Stimulated activated memory B cell treated with anti-CD40 and anti-IgM and Interleukin-4, amounts not matched to agents 10 μg/mL and 1 μg/mL and 100 μg/mL, for 72 hours (primary cell): ENCODE measurements around the gene USP44.
"Not testable (repeated sequence)": the region's sequence is repeated elsewhere in the genome, so short reads cannot be mapped to it uniquely, and the experiment has no call there.

Experiments
- ATAC-seq: fragments of 150-1000 bp; cut with Tn5 transposase; 2 replicates; pipeline ENCODE4 v1.10.0; 2021
- H3K27ac Mint-ChIP-seq: one replicate; pipeline ENCODE4 v1.8.0; 2022; ENCODE audit warnings: mild to moderate bottlenecking, mixed read lengths
- H3K27me3 Mint-ChIP-seq: one replicate; pipeline ENCODE4 v1.8.0; 2022; ENCODE audit warnings: mixed read lengths
- H3K36me3 Mint-ChIP-seq: one replicate; pipeline ENCODE4 v1.8.0; 2022; ENCODE audit warnings: mixed read lengths
- H3K4me1 Mint-ChIP-seq: one replicate; pipeline ENCODE4 v1.8.0; 2022; ENCODE audit warnings: mixed read lengths
- H3K4me3 Mint-ChIP-seq: one replicate; pipeline ENCODE4 v1.8.0; 2022; ENCODE audit warnings: mild to moderate bottlenecking, moderate library complexity, mixed read lengths
- H3K9me3 Mint-ChIP-seq: one replicate; pipeline ENCODE4 v1.8.0; 2022; ENCODE audit warnings: mixed read lengths

Gene USP44

GRCh38 chr12:95504140-95504539 is 47.1 kb downstream of the USP44 start:
- Mint-ChIP-seq H3K4me3 (no peak overlapping the region), H3K27ac (no peak overlapping the region), H3K27me3 (no peaks in the 10 kb centered on the region), H3K36me3 (peaks cover 74% of the 10 kb centered on the region), H3K9me3 (no peaks in the 10 kb centered on the region), H3K4me1 (peaks cover 5% of the 10 kb centered on the region)
- no peak for ATAC-seq

- Mint-ChIP-seq H3K9me3 (no peaks in the 10 kb centered on the region), H3K27me3 (no peaks in the 10 kb centered on the region), H3K36me3 (peaks cover 81% of the 10 kb centered on the region), H3K4me1 (peaks cover 5% of the 10 kb centered on the region), H3K4me3 (no peak overlapping the region), H3K27ac (no peak overlapping the region)
- no peak for ATAC-seq
Observed at GRCh38 chr12:95499772-95500171, 51.5 kb downstream of the USP44 start.

- H3K27me3 Mint-ChIP-seq: no peaks in the 10 kb centered on the region
- peaks cover 77% of the 10 kb centered on the region for H3K36me3 Mint-ChIP-seq
- H3K4me3 Mint-ChIP-seq: no peak overlapping the region
- ATAC-seq: no peak
- H3K9me3 Mint-ChIP-seq: no peaks in the 10 kb centered on the region
- peaks cover 5% of the 10 kb centered on the region for H3K4me1 Mint-ChIP-seq
- H3K27ac Mint-ChIP-seq: no peak overlapping the region
Observed at GRCh38 chr12:95498968-95499367, 52.3 kb downstream of the USP44 start.

GRCh38 chr12:95497031-95497430 is 54.2 kb downstream of the USP44 start:
- Mint-ChIP-seq H3K4me1 (peaks cover 5% of the 10 kb centered on the region), H3K36me3 (peaks cover 63% of the 10 kb centered on the region), H3K27ac (no peak overlapping the region), H3K4me3 (no peak overlapping the region), H3K9me3 (no peaks in the 10 kb centered on the region), H3K27me3 (no peaks in the 10 kb centered on the region)
- ATAC-seq: no peak

- ATAC-seq: no peak
- no peaks in the 10 kb centered on the region for H3K27me3 Mint-ChIP-seq
- H3K27ac Mint-ChIP-seq: no peak overlapping the region
- no peaks in the 10 kb centered on the region for H3K9me3 Mint-ChIP-seq
- peaks cover 68% of the 10 kb centered on the region for H3K36me3 Mint-ChIP-seq
- no peak overlapping the region for H3K4me3 Mint-ChIP-seq
- H3K4me1 Mint-ChIP-seq: peaks cover 5% of the 10 kb centered on the region
Observed at GRCh38 chr12:95495433-95495832, 55.8 kb downstream of the USP44 start.

- Mint-ChIP-seq H3K27ac (no peak overlapping the region), H3K9me3 (no peaks in the 10 kb centered on the region), H3K27me3 (no peaks in the 10 kb centered on the region), H3K4me3 (no peak overlapping the region), H3K4me1 (peaks cover 5% of the 10 kb centered on the region), H3K36me3 (peaks cover 69% of the 10 kb centered on the region)
- no peak for ATAC-seq
Observed at GRCh38 chr12:95494888-95495287, 56.4 kb downstream of the USP44 start.

GRCh38 chr12:95492462-95492861 is 58.8 kb downstream of the USP44 start:
- Mint-ChIP-seq H3K27ac (no peak overlapping the region), H3K9me3 (no peaks in the 10 kb centered on the region), H3K4me1 (no peaks in the 10 kb centered on the region), H3K27me3 (no peaks in the 10 kb centered on the region), H3K36me3 (peaks cover 63% of the 10 kb centered on the region), H3K4me3 (no peak overlapping the region)
- no peak for ATAC-seq

DNA sequence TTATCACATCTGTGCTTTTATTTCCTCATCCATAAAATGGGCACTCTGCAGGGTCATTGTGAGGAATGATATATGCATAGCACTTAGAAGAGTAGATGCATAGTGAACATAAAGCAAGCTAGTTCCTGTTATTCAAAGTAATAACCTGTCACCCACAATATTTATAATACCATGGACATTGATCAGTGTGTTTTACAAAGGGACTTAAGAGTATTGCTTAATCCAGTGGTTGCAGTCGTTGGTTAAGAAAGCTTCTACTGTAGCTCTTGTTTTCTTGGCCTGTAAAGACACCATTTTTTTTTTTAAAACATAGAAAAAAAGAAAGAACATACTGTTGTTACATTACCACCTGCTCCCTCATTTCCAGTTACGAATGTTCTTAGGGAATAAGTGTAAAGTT is 64.3 kb downstream of the USP44 start:
- no peak overlapping the region for H3K27ac Mint-ChIP-seq
- no peak overlapping the region for H3K4me3 Mint-ChIP-seq
- no peak for ATAC-seq
- H3K36me3 Mint-ChIP-seq: peaks cover 48% of the 10 kb centered on the region
- H3K9me3 Mint-ChIP-seq: no peaks in the 10 kb centered on the region
- peaks cover 3% of the 10 kb centered on the region for H3K4me1 Mint-ChIP-seq
- H3K27me3 Mint-ChIP-seq: no peaks in the 10 kb centered on the region

- no peaks in the 10 kb centered on the region for H3K27me3 Mint-ChIP-seq
- H3K27ac Mint-ChIP-seq: no peak overlapping the region
- H3K4me1 Mint-ChIP-seq: peaks cover 24% of the 10 kb centered on the region
- no peak for ATAC-seq
- H3K9me3 Mint-ChIP-seq: no peaks in the 10 kb centered on the region
- no peak overlapping the region for H3K4me3 Mint-ChIP-seq
- peaks cover 39% of the 10 kb centered on the region for H3K36me3 Mint-ChIP-seq
Observed at GRCh38 chr12:95484524-95484923, 66.8 kb downstream of the USP44 start.

GRCh38 chr12:95482564-95482963 is 68.7 kb downstream of the USP44 start:
- H3K9me3 Mint-ChIP-seq, H3K4me3 Mint-ChIP-seq, H3K27ac Mint-ChIP-seq, H3K27me3 Mint-ChIP-seq, ATAC-seq: not testable (repeated sequence)
- peaks cover 46% of the 10 kb centered on the region for H3K36me3 Mint-ChIP-seq
- H3K4me1 Mint-ChIP-seq: peaks cover 42% of the 10 kb centered on the region

- Mint-ChIP-seq H3K4me3 (no peak overlapping the region), H3K27ac (no peak overlapping the region), H3K9me3 (no peaks in the 10 kb centered on the region), H3K27me3 (no peaks in the 10 kb centered on the region), H3K36me3 (peaks cover 46% of the 10 kb centered on the region), H3K4me1 (peaks cover 42% of the 10 kb centered on the region)
- ATAC-seq: no peak
Observed at GRCh38 chr12:95481888-95482287, 69.4 kb downstream of the USP44 start.

GRCh38 chr12:95481072-95481471 is 70.2 kb downstream of the USP44 start:
- no peak for ATAC-seq
- no peak overlapping the region for H3K4me3 Mint-ChIP-seq
- H3K4me1 Mint-ChIP-seq: peaks cover 49% of the 10 kb centered on the region
- H3K27me3 Mint-ChIP-seq: no peaks in the 10 kb centered on the region
- peak overlapping the region; percentile 51 for H3K27ac Mint-ChIP-seq
- H3K9me3 Mint-ChIP-seq: no peaks in the 10 kb centered on the region
- H3K36me3 Mint-ChIP-seq: peaks cover 46% of the 10 kb centered on the region

GRCh38 chr12:95480230-95480629 is 71.0 kb downstream of the USP44 start:
- Mint-ChIP-seq H3K4me1 (peaks cover 57% of the 10 kb centered on the region), H3K27me3 (no peaks in the 10 kb centered on the region), H3K27ac (peak overlapping the region; percentile 51), H3K9me3 (no peaks in the 10 kb centered on the region), H3K36me3 (peaks cover 51% of the 10 kb centered on the region), H3K4me3 (no peak overlapping the region)
- ATAC-seq: no peak

- Mint-ChIP-seq H3K4me1 (peaks cover 44% of the 10 kb centered on the region), H3K4me3 (peak overlapping the region; percentile 100), H3K36me3 (peaks cover 38% of the 10 kb centered on the region), H3K27ac (peak overlapping the region; percentile 99), H3K27me3 (no peaks in the 10 kb centered on the region), H3K9me3 (no peaks in the 10 kb centered on the region)
- no peak for ATAC-seq
Observed at GRCh38 chr12:95474660-95474958, 76.7 kb downstream of the USP44 start.

GRCh38 chr12:95473884-95474659 is 77.2 kb downstream of the USP44 start, which contains the start of gene METAP2:
Gene METAP2 (plus strand): TSS chr12:95474152. CDS start chr12:95474180, 28 bp downstream.
- no peaks in the 10 kb centered on the region for H3K9me3 Mint-ChIP-seq
- peak; percentile 100 for ATAC-seq
- peaks cover 33% of the 10 kb centered on the region for H3K36me3 Mint-ChIP-seq
- peaks cover 38% of the 10 kb centered on the region for H3K4me1 Mint-ChIP-seq
- H3K27ac Mint-ChIP-seq: peak within 1 kb of the TSS; percentile 99
- H3K4me3 Mint-ChIP-seq: peak within 1 kb of the TSS; percentile 100
- no peaks in the 10 kb centered on the region for H3K27me3 Mint-ChIP-seq

GRCh38 chr12:95473231-95473883 is 77.9 kb downstream of the USP44 start:
- peak overlapping the region; percentile 100 for H3K4me3 Mint-ChIP-seq
- no peaks in the 10 kb centered on the region for H3K9me3 Mint-ChIP-seq
- peaks cover 26% of the 10 kb centered on the region for H3K36me3 Mint-ChIP-seq
- peaks cover 31% of the 10 kb centered on the region for H3K4me1 Mint-ChIP-seq
- no peaks in the 10 kb centered on the region for H3K27me3 Mint-ChIP-seq
- H3K27ac Mint-ChIP-seq: peak overlapping the region; percentile 99
- peak; percentile 50 for ATAC-seq
